ENCODE results near the gene CRY2. TPM values are rescaled to one million over a fixed set of nuclear protein-coding genes. Genes with fewer than 3 reads are reported as not detected.
A peak's percentile ranks its signal among the peaks of the same experiment; 100 is the strongest.

The CRY2 gene
- total and polyA plus RNA-seq, 10 of the 15 experiments (the other 5 are each of a cell fraction or from before 2014, with no cell fraction given): 1.2 to 14.7 (median 8.1) TPM

GRCh38 chr11:45805305-45806071 is 41.8 kb upstream of the CRY2 start:
- no peak for DNase-seq (ENCODE audit: low read depth, low spot score)
- no peaks in the 10 kb centered on the region for H3K27me3 ChIP-seq (replicated peaks in 1 of 2; ENCODE audit: control insufficient read depth in 2 of 2, insufficient read depth in 2 of 2, low read length in 1 of 2)
- in situ Hi-C loops (cut with MboI) (no loop called here), intact Hi-C loops (cut with micrococcal nuclease; ENCODE audit: unreplicated experiment) (loop anchor here (2.0 kb wide), 1 partner anchor 37 kb away; no protein-coding TSS in a partner anchor)
- peaks cover 25% of the 10 kb centered on the region for H3K79me2 ChIP-seq (ENCODE audit: control insufficient read depth, insufficient read depth, low read length)
- H3K4me3 ChIP-seq: peak overlapping the region; percentile 100
- POLR2A ChIA-PET: interaction anchor here (0.5 to 4.2 kb wide), 8 partner anchors 11 to 505 kb away, joined by 3 to 27 read pairs (median 4); partner anchors contain the start of gene CRY2
- peaks cover 23% of the 10 kb centered on the region for H3K4me1 ChIP-seq (ENCODE audit: control insufficient read depth, insufficient read depth, low read length)
- H3K27ac ChIP-seq (ENCODE audit: control insufficient read depth, insufficient read depth): peak overlapping the region; percentile 47
- FAIRE-seq: no peak
- SMC1A ChIA-PET (ENCODE audit: uncharacterized antibody, unreplicated experiment): interaction anchor here (1.0 to 2.2 kb wide), 5 partner anchors 11 to 46 kb away, joined by 3 to 11 read pairs (median 8); partner anchors contain the start of gene CRY2
- H3K9ac ChIP-seq (ENCODE audit: control insufficient read depth, insufficient read depth, low read length): peak overlapping the region; percentile 70; the same call in 1 of the 2 replicates
- TF ChIP-seq, protein P1, sequence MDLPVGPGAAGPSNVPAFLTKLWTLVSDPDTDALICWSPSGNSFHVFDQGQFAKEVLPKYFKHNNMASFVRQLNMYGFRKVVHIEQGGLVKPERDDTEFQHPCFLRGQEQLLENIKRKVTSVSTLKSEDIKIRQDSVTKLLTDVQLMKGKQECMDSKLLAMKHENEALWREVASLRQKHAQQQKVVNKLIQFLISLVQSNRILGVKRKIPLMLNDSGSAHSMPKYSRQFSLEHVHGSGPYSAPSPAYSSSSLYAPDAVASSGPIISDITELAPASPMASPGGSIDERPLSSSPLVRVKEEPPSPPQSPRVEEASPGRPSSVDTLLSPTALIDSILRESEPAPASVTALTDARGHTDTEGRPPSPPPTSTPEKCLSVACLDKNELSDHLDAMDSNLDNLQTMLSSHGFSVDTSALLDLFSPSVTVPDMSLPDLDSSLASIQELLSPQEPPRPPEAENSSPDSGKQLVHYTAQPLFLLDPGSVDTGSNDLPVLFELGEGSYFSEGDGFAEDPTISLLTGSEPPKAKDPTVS (IDR thresholded peaks at IDR 0.05; ENCODE audit: low read depth, low read length): no peak
- TF ChIP-seq ETV6 (conservative IDR thresholded peaks at IDR 0.05 in 1 of 2, IDR thresholded peaks at IDR 0.05 in 1 of 2; ENCODE audit: borderline replicate concordance in 1 of 2, low read depth in 1 of 2): no peak
- no peak for TF ChIP-seq TCF7 (IDR thresholded peaks at IDR 0.05; ENCODE audit: borderline replicate concordance)
- 0 out of 2 replicates have a peak, but pooled peaks have one; percentile 13 for TF ChIP-seq MXI1 (IDR thresholded peaks at IDR 0.05; ENCODE audit: low read depth, low read length)
- 0 out of 2 replicates have a peak, but pooled peaks have one; percentile 3 for TF ChIP-seq YY1 (IDR thresholded peaks at IDR 0.05; ENCODE audit: low read depth, low read length)
- TF ChIP-seq MEF2B (IDR thresholded peaks at IDR 0.05; ENCODE audit: partially characterized antibody, poor library complexity, severe bottlenecking): no peak
- TF ChIP-seq MAX (IDR thresholded peaks at IDR 0.05; ENCODE audit: low read depth, low read length): no peak
- TF ChIP-seq PAX5 (IDR thresholded peaks at IDR 0.05; ENCODE audit: borderline replicate concordance, low read depth, low read length): no peak
- TF ChIP-seq, protein P2, sequence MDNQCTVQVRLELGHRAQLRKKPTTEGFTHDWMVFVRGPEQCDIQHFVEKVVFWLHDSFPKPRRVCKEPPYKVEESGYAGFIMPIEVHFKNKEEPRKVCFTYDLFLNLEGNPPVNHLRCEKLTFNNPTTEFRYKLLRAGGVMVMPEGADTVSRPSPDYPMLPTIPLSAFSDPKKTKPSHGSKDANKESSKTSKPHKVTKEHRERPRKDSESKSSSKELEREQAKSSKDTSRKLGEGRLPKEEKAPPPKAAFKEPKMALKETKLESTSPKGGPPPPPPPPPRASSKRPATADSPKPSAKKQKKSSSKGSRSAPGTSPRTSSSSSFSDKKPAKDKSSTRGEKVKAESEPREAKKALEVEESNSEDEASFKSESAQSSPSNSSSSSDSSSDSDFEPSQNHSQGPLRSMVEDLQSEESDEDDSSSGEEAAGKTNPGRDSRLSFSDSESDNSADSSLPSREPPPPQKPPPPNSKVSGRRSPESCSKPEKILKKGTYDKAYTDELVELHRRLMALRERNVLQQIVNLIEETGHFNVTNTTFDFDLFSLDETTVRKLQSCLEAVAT (IDR thresholded peaks at IDR 0.05): 0 out of 2 replicates have a peak, but pooled peaks have one; percentile 82
- no peak for TF ChIP-seq MEF2A (IDR thresholded peaks at IDR 0.05; ENCODE audit: insufficient read depth, low read depth, low read length)
- 49% methylated on average over 15 of the region's 29 CpGs for WGBS (ENCODE audit: insufficient coverage, insufficient replicate concordance, low lambda C conversion rate, missing lambda C conversion rate)
- peak overlapping the region; percentile 93 for H3K4me2 ChIP-seq (ENCODE audit: control insufficient read depth, insufficient read depth)
- H4K20me1 ChIP-seq (ENCODE audit: control insufficient read depth, insufficient read depth): no peaks in the 10 kb centered on the region
- RAD21 ChIA-PET (ENCODE audit: unreplicated experiment): interaction anchor here (1.2 to 4.1 kb wide), 5 partner anchors 34 to 112 kb away, joined by 3 to 23 read pairs (median 5); partner anchors contain the start of genes CRY2 and PEX16
- no peaks in the 10 kb centered on the region; a peak in 1 of 4 replicates for H3K36me3 ChIP-seq (ENCODE audit: control insufficient read depth in 2 of 2, insufficient read depth in 2 of 2, low read length in 1 of 2)
- CTCF ChIA-PET: interaction anchor here (0.5 to 2.3 kb wide), 4 partner anchors 12 to 1938 kb away, joined by 4 to 12 read pairs (median 6); no protein-coding TSS in a partner anchor
- peak; percentile 56 for ATAC-seq
- no TSS peak for BruUV-seq (replicated peaks)
- H2AFZ ChIP-seq (ENCODE audit: control insufficient read depth, low read depth, low read length): peak overlapping the region; percentile 92
- H3K9me3 ChIP-seq (replicated peaks; ENCODE audit: control insufficient read depth, insufficient read depth, low read length): no peaks in the 10 kb centered on the region

Data from GM12878 (cell line).